NOMO-1 (cell line): ENCODE results near the gene NTPCR.
A peak's percentile ranks its signal among the peaks of the same experiment; 100 is the strongest.

Experiments
- DNase-seq, 2 experiments: peaks; one replicate each; lab custom pipeline; 2025; ENCODE audit not compliant: unreplicated experiment in 2 of 2; lab: John Stamatoyannopoulos, UW

The NTPCR gene

DNA sequence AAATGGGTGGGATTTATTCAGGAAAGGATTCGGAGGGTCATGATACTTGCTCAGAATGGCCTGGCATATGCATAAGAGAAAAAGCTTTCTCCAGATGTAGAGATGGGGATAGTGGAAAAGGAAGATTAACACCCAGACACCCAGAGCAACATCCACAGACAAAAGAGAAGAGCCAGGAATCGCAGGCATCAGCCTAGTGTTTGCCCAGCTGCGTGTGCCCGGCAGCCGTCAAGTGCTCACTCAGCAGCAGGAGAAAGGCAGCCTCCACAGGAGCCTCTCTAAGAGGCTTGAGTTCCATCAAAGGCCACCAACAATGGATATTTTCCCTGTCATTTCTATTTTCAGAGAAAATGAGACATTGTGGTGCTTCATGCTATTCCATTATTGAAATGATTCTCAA, 54.7 kb downstream of the NTPCR start:
- DNase-seq, result no peak

DNA sequence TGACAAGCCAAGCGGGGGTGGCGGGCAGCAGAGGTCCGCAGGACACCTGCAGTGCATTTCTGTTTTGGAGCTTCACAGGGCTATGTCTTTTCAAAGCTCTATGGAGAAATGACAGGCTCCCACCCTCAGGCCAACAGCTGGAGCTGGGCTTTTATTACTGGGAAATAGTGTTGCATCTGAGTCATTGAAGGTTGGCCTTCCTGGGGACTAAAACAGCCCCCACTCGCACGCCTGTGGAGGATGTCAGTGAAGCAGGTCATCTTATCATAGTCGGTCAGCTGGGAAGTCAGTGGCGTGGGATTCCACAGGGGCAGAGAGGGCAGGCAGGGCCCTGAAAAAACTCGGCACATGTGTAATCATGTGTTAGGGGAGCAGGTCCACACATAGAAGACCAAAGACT, 55.3 kb downstream of the NTPCR start:
- DNase-seq, result no peak

DNA sequence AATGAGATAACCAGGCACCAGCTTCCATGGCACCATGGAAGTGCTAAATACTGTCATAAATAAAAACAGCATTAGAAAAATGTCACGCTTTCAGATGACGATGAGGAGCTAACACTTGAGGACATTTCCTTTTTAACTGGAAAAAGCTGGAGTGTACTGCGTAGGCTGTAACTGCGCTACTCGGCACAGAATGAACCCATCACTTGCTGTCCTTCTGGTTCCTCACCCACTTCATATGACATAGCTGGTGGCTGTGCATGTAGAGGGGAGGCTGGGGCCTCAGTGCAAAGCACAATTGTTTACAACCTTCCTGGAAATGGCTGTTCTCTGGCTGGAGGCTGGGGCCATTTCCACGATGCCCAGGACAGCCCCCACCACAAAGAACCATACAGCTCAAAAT, 55.7 kb downstream of the NTPCR start:
- no peak for DNase-seq

DNA sequence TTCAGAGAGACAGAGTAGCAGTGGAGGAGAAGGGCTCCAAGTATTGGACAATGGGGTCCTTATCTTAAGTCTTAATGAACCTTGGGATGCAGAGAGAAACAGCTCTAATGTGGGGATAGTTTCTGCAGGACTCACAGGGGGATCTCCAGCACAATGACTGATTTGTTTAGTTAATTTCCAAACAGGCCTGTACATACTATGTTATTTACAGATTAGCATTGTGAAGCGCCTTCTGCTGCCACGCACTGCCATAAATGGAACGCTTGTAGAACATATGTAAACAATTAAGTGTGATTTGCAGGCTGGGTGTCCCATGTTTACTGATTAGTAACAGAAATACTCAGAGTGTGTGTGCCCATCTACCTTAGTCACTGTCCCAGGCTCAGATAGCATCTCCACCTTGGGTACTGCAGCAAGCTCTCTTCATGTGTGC, 56.1 kb downstream of the NTPCR start:
- DNase-seq, result no peak

DNA sequence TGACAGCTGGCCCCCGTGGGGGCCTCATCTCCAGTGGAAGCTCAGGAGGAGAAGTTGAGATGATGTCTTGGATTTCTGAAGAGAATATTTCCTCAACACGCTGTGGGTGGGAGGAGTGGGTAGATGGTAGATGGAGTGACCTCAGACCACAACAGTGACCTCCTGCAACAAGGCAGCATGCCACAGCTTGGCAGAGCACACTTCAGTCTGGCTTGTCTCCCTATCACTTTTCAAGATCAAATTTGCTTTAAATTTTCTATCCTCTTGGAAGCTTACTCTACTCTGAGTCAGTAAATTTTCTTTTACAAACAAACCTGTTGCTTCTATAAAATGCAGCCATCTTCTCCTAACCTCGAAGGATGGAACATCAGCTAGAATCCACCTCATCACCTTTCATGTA, 59.7 kb downstream of the NTPCR start:
- no peak for DNase-seq

DNA sequence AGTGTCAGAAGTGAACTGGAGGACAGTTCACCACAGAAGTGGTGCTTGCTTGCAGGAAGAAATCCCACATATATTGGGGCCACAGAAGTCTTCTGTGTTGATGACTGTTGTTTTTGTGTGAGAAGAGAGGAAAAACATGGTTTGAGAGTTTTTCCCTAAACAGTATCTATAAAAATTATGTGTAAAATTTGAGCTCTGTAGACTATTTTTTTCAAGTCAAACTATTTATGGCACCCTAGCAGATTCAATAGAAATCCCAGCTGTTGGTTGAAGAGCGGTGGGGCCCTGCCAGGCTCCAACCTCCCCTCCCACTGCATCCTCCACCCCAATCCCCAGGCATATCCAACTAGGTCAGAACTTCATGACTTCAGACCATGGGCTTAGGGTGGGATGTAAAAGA, 61.6 kb downstream of the NTPCR start:
- no peak for DNase-seq

DNA sequence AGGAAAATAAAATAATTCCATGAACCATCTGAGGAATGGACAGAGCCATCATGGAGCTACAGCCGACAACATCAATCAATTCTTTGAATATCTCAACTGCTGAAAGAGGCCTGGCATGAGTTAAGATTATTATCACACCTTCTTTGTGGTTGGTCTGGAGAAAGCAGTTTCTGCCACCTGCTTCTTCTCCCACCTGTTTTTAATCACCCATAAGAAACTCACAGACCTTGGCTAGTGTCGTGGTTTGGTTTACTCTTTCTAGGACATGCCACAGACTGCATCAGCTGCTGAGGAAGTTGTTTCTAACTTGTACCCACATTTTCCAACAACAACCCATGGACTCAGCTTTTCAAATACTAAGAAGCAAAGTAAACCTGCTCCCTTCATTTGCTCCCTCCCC, 65.6 kb downstream of the NTPCR start:
- no peak for DNase-seq

DNA sequence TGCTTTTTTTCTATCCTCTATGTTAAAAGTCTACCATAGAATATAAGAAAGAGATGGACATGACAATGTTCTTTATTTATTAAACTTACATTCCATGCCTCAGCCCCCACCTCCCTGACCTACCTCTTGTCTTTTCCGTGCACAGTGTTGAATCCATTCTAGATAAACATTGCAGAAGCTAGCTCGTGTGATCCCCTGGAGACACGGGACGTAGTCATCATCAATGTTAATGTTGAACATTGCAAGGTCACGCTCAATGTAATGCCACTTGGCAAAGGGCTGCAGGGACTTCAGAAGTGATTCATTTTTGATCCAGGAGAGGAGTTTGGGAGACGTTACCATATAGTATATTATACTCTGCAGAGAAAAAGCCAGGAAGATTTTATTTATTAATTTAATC, 66.4 kb downstream of the NTPCR start:
- DNase-seq, result no peak

DNA sequence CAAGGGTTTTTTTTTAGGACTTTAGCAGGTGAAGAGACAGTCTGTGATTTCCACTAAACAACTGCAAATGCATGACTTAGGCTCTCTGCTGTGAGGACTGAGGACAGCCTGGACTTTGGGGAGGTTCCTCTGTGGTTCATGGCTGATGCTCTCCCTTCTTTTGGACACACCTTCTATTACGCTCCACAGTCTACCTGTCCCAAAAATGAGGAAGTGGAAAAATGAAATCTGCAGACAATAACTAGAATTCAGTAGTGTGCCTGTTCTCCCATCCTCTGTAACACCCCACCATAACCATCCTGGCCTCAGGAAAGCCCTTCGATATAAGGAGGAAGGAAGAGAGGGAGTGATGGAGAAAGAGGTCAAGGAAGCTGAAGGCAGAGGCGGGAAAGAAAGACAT, 68.7 kb downstream of the NTPCR start:
- DNase-seq, result no peak

DNA sequence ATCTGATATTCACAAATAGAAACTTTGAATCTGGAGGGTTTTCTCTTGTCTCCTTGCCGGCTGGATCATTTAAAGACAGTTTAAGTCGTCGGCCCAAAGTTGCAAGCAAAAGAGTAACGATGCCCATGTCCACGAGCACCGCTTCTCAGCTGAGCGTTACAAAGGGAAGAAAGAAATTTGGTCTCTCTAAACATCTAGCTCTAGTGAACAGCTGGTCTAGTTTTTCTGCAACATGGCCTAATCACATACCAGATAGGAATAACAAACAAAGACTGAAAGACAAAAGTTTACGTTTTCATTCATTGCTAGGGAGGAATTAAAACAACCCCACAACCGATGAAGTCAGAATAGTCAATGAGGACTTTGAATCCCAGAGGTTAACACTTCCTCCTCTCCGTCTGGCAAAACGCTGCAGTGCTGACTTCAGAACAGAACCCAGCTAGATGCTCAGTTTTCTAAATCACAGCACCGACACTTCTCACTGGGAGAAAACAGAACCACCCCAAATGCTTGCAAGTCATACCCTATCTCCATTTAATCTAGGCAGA, 69.4 kb downstream of the NTPCR start:
- DNase-seq, result no peak

DNA sequence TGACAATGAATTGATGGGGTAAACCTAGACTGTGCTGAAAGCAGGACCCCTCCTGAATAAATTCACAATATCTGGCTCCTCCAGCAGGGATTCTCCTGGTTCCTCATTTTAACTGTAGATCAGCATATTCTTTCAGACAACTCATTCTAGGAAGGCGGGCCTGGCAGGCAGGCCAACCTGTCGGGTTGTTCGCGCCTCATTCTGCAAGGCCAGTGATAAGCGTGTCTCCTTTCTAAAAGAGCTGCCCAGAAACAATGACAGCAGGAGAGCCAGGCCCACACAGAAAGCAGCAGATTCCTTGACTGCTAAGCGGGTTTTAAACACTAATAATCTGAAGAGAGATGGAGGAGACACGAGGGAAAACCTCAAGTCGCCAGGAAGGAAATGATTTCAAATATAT, 70.0 kb downstream of the NTPCR start:
- DNase-seq, result peak; percentile 3 to 18

DNA sequence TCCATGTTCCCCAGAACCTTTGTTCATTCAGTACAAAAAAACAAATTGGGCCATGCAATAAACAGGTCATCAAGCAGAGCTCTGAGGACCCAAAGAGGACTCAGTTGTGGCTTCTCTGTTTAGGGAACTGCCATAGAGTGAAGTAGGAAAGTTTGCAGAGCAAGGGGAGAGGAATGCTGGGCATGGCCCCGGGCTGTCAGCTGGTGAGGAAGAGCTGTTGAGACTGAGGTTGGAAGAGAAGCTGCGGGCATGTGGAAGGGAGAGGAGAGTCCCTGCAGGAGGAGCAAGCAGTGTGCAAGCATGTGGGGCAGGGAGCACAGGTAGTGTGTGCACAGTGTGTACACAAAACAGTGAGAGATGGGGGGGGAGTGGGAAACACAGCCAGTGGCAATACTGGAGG, 71.8 kb downstream of the NTPCR start:
- no peak for DNase-seq

DNA sequence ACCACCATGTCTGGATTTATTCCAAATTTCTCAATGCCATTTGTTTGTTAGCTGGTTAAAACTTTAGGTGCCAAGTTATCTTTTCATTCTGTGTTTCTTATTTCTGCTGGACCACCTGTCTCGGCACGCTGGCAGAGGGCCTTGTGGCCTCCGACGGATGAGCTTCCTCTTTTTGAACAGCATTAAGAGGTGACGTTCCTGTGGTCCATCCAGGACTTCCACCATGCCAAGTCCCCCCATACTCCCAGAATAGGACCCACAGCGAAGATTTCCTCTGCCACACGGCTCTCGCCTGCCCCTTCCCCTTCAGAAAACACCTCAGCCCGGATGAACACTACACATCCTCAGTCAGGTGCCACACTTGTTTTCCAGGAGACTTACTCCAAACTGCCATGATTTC, 73.8 kb downstream of the NTPCR start:
- no peak for DNase-seq

DNA sequence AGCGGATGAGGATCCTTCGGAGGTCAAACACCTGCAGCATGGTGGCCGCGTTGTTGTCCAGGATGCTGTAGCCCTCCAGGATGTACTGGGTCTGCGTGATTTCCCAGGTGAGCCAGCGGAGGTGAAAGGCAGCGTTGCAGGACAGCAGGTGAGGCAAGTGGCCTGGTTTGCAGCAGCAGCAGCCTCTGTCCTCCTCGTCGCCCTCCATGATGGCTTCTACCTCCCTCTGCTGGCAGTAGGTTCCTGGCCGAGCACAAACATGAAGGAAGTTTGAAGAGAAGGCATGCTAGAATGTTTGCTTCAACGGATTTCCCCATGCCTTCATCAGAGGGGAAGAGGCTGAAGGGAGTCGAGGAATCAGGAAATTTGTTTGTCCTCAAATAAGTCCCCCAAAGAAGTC, 74.7 kb downstream of the NTPCR start:
- DNase-seq, result no peak

DNA sequence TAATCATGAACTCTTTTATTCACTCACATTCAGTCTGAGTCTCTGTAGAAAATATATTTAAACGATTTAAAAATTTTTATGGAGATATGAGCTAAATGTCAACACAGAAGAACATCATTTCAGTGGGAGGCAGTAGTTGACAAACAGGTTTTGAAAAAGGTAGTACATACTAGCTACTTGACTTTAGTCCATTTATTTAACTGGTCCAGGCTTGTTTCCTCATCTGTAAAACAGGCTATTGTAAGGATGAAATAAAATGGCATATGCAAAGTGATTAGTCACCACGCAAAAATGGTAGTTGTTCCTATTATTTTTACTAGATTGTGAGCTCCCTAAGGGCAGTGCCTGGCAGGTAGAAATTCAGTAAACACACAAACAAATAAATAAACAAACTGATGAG, 75.2 kb downstream of the NTPCR start:
- DNase-seq, result no peak

DNA sequence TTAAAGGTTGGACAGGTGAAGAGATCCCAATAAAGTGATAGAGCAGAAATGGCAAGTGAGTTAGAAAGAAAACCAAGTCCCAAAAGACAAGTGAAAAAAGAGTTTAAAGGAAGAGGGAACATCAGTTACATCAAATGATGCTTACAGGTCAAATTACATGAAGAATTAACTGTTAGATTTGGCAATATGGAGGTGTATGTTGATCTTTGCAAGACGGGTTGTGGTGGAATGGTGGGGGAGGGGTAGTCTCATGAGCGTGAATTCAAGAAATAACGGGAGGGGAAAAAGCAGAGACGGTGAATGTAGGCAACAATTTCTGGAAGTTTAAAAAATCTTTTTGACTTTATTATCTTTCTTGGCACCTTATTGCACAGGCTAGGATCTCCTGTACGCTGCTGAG, 76.6 kb downstream of the NTPCR start:
- DNase-seq, result no peak

DNA sequence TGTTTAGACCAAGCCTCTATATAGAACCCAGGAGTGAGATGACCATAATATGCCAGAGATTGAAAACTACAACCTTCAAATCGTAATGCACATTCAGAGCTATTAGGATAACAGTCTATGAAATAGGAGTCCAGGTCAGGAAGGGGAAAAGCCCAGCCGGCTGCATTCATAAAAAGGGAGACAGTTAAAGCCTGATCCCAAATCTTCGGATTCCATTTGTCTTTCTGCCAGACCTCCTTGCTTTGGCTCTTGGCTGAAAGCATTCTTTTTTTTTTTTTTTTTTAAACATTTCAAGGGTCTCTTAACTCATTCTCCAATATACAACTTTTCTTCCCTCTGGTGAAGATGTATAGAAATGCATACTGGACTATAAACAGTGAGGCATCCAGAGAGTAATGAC, 81.1 kb downstream of the NTPCR start:
- no peak for DNase-seq

DNA sequence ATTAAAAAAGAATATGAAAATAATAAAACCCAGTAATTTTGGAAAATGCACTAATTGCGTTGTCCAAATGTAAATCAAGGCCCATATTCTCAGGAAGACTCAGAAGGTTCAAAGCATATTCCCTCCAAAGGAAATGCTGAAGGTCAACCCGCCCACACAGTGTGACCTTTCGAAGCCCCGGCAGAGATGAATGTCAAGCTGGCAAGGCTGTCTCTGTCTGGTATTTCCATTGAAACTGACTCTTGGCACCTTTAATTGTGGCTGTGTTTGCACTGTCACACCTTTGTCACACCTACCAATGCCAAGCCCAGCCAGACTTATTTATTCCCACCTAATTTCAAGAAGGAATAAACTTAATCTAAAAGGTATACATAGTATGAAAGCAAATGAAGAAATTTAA, 82.5 kb downstream of the NTPCR start:
- no peak for DNase-seq

DNA sequence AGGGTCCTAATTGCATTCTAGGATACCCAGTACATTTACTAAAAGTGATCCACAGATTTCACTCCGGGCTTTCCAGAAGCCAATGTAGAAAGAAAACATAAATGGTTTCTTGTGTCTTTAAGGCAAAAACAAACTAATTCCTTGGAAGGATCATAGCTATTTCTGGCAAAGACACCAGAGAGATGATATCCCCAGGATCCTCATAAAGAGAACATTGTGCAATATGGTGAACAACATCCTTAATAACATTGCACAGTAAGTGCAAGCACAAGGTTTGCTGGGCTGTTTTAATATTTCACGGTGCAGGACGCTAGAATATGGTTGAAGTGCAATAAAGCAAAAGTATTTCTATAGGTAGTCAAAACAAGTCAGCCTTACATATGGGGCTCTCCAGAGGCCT, 83.0 kb downstream of the NTPCR start:
- no peak for DNase-seq
